Lower leg skin (tissue), 3 donors: ENCODE data around the gene ARHGAP30.

Experiments used
- POLR2A ChIP-seq, 2 donors: fragments of 450-650 bp; IDR thresholded peaks; one replicate each; pipeline ENCODE4 v1.6.1; 2016 to 2017; ENCODE audit warnings: antibody characterized with exemption in 2 of 2, mild to moderate bottlenecking in 1 of 2, moderate library complexity in 1 of 2
- TF ChIP-seq, protein P1 (sequence below), 3 donors: fragments of 450-650 bp; IDR thresholded peaks; one replicate each; pipeline ENCODE4 v1.5.1; 2016; ENCODE audit warnings: antibody characterized with exemption in 3 of 3, mild to moderate bottlenecking in 3 of 3, moderate library complexity in 2 of 3

DNA sequence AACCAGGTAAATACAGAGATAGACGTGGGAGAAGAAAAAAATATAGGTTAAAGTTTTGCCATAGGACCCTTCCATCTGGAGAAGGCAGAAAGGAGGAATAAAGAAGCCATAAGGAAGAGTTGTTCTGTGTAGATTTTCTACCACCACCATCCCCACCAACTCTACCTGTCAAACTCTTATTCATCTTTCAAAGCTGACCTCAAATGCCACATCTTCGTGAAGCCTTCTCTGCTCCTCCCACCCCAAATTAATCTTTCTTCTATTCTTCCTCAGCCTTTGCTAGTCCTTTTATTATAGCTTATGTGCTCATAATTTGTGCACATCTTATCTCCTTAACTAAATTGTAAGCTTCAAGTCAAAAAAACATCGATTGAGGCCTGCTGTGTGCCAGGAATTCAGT is 20.9 kb upstream of the ARHGAP30 start:
- TF ChIP-seq, protein P1, sequence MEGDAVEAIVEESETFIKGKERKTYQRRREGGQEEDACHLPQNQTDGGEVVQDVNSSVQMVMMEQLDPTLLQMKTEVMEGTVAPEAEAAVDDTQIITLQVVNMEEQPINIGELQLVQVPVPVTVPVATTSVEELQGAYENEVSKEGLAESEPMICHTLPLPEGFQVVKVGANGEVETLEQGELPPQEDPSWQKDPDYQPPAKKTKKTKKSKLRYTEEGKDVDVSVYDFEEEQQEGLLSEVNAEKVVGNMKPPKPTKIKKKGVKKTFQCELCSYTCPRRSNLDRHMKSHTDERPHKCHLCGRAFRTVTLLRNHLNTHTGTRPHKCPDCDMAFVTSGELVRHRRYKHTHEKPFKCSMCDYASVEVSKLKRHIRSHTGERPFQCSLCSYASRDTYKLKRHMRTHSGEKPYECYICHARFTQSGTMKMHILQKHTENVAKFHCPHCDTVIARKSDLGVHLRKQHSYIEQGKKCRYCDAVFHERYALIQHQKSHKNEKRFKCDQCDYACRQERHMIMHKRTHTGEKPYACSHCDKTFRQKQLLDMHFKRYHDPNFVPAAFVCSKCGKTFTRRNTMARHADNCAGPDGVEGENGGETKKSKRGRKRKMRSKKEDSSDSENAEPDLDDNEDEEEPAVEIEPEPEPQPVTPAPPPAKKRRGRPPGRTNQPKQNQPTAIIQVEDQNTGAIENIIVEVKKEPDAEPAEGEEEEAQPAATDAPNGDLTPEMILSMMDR (IDR thresholded peaks at IDR 0.05): no peak
- no peak for TF ChIP-seq POLR2A (IDR thresholded peaks at IDR 0.05)
